Vagina (tissue), 2 donors: ENCODE data around the gene WDR75.

Source experiments
- CTCF ChIP-seq, 3 experiments: fragments of 450-650 bp in 2 of 3; fragments of 200-600 bp in 1 of 3; sonication (generic) in 1 of 3; IDR thresholded peaks; one replicate each; pipeline ENCODE4 v1.5.1; 2017 to 2019; ENCODE audit warnings: antibody characterized with exemption in 3 of 3, mild to moderate bottlenecking in 2 of 3, moderate library complexity in 2 of 3
- POLR2A ChIP-seq, 2 donors: fragments of 450-650 bp; IDR thresholded peaks; one replicate each; pipeline ENCODE4 v1.6.1; 2017; ENCODE audit warnings: antibody characterized with exemption in 2 of 2, mild to moderate bottlenecking in 2 of 2, moderate library complexity in 2 of 2
- POLR2AphosphoS5 ChIP-seq, 2 donors: sonication (generic); formaldehyde crosslinking; IDR thresholded peaks; one replicate each; pipeline ENCODE4 v1.9.0; 2017; ENCODE audit warnings: antibody characterized with exemption in 2 of 2, mild to moderate bottlenecking in 2 of 2, low read depth in 1 of 2; ENCODE audit not compliant: insufficient read depth in 1 of 2

GRCh38 chr2:189522435-189523151 lies 81.3 kb downstream of the WDR75 start:
- TF ChIP-seq POLR2AphosphoS5 (IDR thresholded peaks at IDR 0.05; ENCODE audit: insufficient read depth in 1 of 2, low read depth in 1 of 2) (peak in 1 of 2 donors; percentile 55), POLR2A (IDR thresholded peaks at IDR 0.05) (no peak), CTCF (IDR thresholded peaks at IDR 0.05) (no peak)
